Cardiac fibroblast (primary cell): Measurements from ENCODE around the gene PHACTR3.

Source experiments
- DNase-seq, 2 donors: peaks; one replicate each; pipeline versions ENCODE4 v3.0.0 to v3.0.0-alpha.2; 2010; ENCODE audit warnings: low read depth in 2 of 2
- H3K4me3 ChIP-seq, 2 donors: replicated peaks in 1 of 2; 1 replicate in 1 of 2; 2 replicates in 1 of 2; pipeline ENCODE4 v1.5.1; 2011; ENCODE audit warnings: low read depth in 2 of 2, low read length in 2 of 2, mild to moderate bottlenecking in 2 of 2, moderate library complexity in 1 of 2
- TF ChIP-seq, protein P1 (sequence below): IDR thresholded peaks from one replicate; pipeline ENCODE4 v1.5.1; 2011; ENCODE audit warnings: low read depth, mild to moderate bottlenecking, low read length, inconsistent platforms

PHACTR3 gene

DNA sequence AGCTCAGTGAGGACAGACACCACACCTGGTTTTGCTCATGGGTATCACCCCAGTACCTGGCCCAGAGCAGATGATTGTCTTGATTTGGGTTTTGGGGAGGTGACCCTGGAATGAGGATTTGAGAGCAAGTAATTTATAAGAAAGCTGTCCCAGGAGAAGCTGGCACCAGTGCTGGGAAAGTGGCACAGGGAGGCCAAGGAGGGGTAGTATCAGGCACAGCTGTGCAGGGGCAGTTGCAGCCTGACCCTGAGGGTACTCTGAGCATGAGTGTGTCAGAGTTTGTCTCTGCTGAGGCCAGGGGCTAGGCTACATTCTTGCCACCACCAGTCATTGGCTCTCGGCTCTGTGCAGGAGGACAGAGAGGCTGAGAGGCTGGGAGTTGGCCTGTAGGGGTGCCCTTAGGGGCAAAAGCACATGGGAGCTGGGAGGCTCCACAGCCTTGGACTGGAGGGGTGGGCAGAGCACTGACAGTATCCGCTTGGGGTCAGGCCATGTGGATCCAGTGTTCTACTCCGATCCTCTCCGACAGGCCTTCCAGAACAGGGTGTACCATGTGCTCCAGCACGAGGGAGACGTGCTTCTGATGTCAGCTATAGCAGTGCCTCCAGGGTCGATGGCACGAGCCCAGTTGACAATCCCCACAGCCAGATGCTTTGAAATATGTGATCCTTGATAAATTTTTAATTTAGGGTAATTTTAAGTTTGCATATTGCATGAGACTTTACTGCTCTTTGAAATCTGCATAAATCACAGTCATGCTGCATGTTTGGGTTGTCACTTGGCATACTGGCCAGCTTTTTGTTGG lies 121.3 kb downstream of the PHACTR3 start:
- TF ChIP-seq, protein P1, sequence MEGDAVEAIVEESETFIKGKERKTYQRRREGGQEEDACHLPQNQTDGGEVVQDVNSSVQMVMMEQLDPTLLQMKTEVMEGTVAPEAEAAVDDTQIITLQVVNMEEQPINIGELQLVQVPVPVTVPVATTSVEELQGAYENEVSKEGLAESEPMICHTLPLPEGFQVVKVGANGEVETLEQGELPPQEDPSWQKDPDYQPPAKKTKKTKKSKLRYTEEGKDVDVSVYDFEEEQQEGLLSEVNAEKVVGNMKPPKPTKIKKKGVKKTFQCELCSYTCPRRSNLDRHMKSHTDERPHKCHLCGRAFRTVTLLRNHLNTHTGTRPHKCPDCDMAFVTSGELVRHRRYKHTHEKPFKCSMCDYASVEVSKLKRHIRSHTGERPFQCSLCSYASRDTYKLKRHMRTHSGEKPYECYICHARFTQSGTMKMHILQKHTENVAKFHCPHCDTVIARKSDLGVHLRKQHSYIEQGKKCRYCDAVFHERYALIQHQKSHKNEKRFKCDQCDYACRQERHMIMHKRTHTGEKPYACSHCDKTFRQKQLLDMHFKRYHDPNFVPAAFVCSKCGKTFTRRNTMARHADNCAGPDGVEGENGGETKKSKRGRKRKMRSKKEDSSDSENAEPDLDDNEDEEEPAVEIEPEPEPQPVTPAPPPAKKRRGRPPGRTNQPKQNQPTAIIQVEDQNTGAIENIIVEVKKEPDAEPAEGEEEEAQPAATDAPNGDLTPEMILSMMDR, result no peak
- H3K4me3 ChIP-seq, result no peak overlapping the region
- no peak for DNase-seq

DNA sequence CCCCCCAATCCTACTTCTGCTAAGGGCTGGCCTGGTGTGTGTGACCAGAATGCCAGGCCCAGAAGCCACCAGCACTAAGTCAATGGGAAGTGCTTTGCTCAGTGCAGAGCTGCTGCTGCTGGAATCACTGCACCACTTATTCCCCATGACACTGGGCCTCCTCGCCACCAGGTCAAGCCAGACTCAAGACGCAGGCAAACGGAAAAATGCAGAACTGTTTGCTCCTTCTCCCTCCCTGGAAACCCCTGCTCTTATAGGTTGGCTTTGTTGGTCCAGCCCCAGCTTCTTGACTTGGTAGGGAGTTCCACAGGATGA lies 121.9 kb downstream of the PHACTR3 start:
- TF ChIP-seq, protein P1, result no peak
- no peak for DNase-seq
- no peak overlapping the region for H3K4me3 ChIP-seq

DNA sequence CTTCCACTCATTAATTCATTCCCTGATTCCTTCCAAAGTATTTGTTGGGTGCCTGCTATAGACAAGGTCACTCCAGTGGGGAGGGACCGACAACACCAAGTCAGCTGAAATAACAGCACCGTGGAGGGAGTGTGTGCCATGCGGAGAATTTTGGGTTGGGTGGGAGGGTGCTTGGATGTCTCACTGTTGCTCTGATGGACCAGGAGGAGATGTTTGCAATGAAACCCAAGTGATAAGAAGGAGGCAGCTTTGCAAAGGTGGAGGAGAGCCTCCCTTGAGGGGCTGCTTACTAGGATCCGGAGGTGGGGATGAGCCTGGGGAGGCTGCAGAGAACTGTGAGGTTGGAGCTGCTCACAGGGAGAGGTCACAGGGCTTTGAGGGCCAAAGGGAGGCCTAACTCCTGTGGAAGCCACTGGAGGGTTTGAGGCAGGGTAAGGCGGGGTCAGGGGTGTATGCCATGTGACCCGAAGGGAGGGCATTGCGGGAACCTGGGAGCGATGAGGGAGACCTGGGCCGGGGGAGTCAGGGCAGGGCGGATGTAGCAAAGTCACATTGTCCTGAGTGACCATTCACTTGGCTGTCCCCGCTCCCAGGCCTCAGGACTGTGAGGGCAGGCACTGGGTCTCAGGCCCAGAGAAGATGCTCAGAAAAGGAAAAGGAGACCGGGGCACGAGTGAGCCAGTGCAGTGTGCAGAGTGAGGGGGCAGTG lies 124.5 kb downstream of the PHACTR3 start:
- H3K4me3 ChIP-seq, result no peak overlapping the region
- DNase-seq, result no peak
- TF ChIP-seq, protein P1, result no peak

DNA sequence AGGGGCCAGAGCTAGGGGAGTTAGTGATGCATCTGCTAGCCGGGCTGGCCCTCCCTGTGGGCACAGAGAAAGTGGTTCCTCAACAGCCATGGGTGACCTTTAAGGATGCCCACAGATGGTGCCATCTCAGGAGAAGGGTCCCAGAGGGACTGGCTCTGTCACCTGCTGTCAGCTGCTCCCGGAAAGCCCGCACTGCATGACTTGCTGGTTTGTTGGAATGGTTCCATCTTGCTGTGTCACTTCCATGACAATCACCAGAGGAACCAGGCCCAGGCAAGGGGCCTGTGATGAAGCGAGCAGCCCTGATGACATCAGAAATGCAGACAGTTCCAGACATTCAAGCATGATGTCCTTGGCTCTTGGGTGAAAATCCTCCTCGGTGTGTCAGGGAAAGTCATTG lies 125.2 kb downstream of the PHACTR3 start:
- no peak for DNase-seq
- no peak overlapping the region for H3K4me3 ChIP-seq
- TF ChIP-seq, protein P1, result no peak

DNA sequence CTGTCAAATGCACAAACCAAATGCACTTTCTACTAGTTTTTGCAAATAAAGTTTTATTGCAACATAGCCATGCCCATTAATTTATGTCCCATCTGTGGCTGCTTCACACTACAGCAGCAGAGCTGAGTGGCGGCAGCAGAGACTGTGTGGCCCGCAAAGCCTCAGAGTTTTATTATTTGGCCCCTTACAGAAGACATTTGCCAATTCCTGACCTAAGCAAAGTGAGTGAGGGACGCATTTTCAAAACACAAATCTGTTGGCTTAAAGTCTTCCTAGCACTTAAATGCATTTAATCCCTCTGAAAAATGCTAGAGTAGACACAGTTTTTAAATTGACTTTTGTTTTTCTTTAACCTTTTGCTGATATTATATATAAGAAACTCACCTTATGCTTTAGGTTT lies 126.4 kb downstream of the PHACTR3 start:
- TF ChIP-seq, protein P1, result no peak
- DNase-seq, result no peak
- H3K4me3 ChIP-seq, result no peak overlapping the region

DNA sequence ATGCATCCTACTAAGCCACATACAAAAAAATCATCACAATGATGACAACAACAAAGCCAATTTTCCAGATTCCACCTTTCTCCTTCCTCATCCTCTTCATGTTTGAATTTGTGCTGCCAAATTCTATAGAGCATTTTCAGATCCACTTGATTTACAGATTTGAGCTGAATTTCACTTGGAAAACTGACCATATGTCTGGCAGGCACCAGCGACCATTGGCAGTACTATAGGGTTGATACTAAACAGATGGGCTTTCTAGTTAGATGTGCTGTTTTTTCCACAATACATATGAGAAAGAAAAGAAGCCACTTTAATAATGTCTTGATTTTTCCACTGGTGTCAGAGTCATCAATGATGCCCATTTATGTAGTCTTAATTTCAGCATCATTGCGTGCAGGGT lies 127.0 kb downstream of the PHACTR3 start:
- H3K4me3 ChIP-seq, result no peak overlapping the region
- no peak for DNase-seq
- TF ChIP-seq, protein P1, result no peak
